GM12878 (cell line): ENCODE results near the gene SERINC5. TPM values are rescaled to one million over a fixed set of nuclear protein-coding genes. Genes with fewer than 3 reads are reported as not detected.

Source experiments
- EED ChIP-seq: sonication (generic); IDR thresholded peaks from 2 replicates; pipeline ENCODE4 v1.6.1; 2016; ENCODE audit warnings: antibody characterized with exemption, low read depth
- HCFC1 ChIP-seq: fragments of 150-350 bp; IDR thresholded peaks from 2 replicates; pipeline ENCODE4 v1.6.1; 2014; ENCODE audit warnings: low read length
- JUNB ChIP-seq: IDR thresholded peaks from 2 replicates; pipeline ENCODE4 v1.6.1; 2016; ENCODE audit warnings: antibody characterized with exemption, mild to moderate bottlenecking
- KLF5 ChIP-seq: fragments of 450-650 bp; IDR thresholded peaks from 2 replicates; pipeline ENCODE4 v1.6.1; 2014; ENCODE audit warnings: mild to moderate bottlenecking; ENCODE audit not compliant: partially characterized antibody
- MEF2A ChIP-seq: IDR thresholded peaks from 2 replicates; pipeline ENCODE4 v1.6.1; 2011; ENCODE audit warnings: low read depth, mild to moderate bottlenecking, low read length, moderate library complexity; ENCODE audit not compliant: insufficient read depth
- MEF2B ChIP-seq: fragments of 450-650 bp; IDR thresholded peaks from 2 replicates; pipeline ENCODE4 v1.6.1; 2018; ENCODE audit warnings: mild to moderate bottlenecking, moderate library complexity; ENCODE audit not compliant: partially characterized antibody, poor library complexity, severe bottlenecking
- NFYA ChIP-seq: IDR thresholded peaks from 2 replicates; pipeline ENCODE4 v1.6.1; 2011; ENCODE audit warnings: low read depth, mild to moderate bottlenecking, low read length, improper control_type of control experiment, borderline replicate concordance
- NFYB ChIP-seq: IDR thresholded peaks from 2 replicates; pipeline ENCODE4 v1.6.1; 2011; ENCODE audit warnings: low read depth, mild to moderate bottlenecking, low read length, improper control_type of control experiment, moderate library complexity; ENCODE audit not compliant: insufficient read depth
- NR2F1 ChIP-seq: fragments of 450-650 bp; conservative IDR thresholded peaks from 2 replicates; pipeline ENCODE4 v1.6.1; 2017; ENCODE audit warnings: mild to moderate bottlenecking
- NRF1 ChIP-seq: conservative IDR thresholded peaks from 2 replicates; pipeline ENCODE4 v1.6.1; 2011; ENCODE audit warnings: mild to moderate bottlenecking, low read depth, low read length, improper control_type of control experiment
- SIX5 ChIP-seq: IDR thresholded peaks from 2 replicates; pipeline ENCODE4 v1.6.1; 2011; ENCODE audit warnings: mild to moderate bottlenecking, low read depth, low read length, moderate library complexity; ENCODE audit not compliant: severe bottlenecking
- SMAD1 ChIP-seq: fragments of 450-650 bp; IDR thresholded peaks from 2 replicates; pipeline ENCODE4 v1.6.1; 2018; ENCODE audit warnings: mild to moderate bottlenecking, low read depth; ENCODE audit not compliant: partially characterized antibody
- TCF3 ChIP-seq: IDR thresholded peaks from 2 replicates; pipeline ENCODE4 v1.6.1; 2012; ENCODE audit warnings: low read depth, mild to moderate bottlenecking, low read length, borderline replicate concordance; ENCODE audit not compliant: insufficient read depth
- ZNF24 ChIP-seq: fragments of 450-650 bp; IDR thresholded peaks from 2 replicates; pipeline ENCODE4 v1.6.1; 2017; ENCODE audit warnings: antibody characterized with exemption, mild to moderate bottlenecking
- ZZZ3 ChIP-seq: IDR thresholded peaks from 2 replicates; pipeline ENCODE4 v1.6.1; 2011; ENCODE audit warnings: low read depth; ENCODE audit not compliant: control insufficient read depth, insufficient read length
- polyA plus RNA-seq, 11 experiments: library from polyadenylated mRNA; depleted of rRNA in 4 of 11; unstranded in 6 of 11; stranded (reverse) in 5 of 11; fragments of >200 nt; fragmentation: Nextera tagmentation in 4 of 11; fragmentation: Illumina TruSeq in 1 of 11; extraction: Ambion mirVana in 4 of 11; extraction: Trizol in 1 of 11; gene quantifications; 1 replicate in 1 of 11; 2 replicates in 10 of 11; pipeline versions ENCODE4 v1.2.1 to v1.2.3, GENCODE V29; 2011 to 2016; ENCODE audit warnings: inconsistent platforms in 2 of 11, missing spikeins in 2 of 11, low read depth in 1 of 11
- total RNA-seq, 4 experiments: library from RNA; depleted of rRNA in 3 of 4; stranded (reverse); fragments of >200 nt in 3 of 4; fragmentation: Illumina TruSeq in 1 of 4; extraction: Trizol in 1 of 4; gene quantifications; 2 replicates each; pipeline versions ENCODE4 v1.2.1 to v1.2.3, GENCODE V29; 2013 to 2021
- TF ChIP-seq, protein P1 (sequence below): fragments of 450-650 bp; IDR thresholded peaks from 2 replicates; pipeline ENCODE4 v1.6.1; 2017; ENCODE audit warnings: mild to moderate bottlenecking, moderate library complexity
- TF ChIP-seq, protein P2 (sequence below): fragments of 450-650 bp; IDR thresholded peaks from 2 replicates; pipeline ENCODE4 v1.6.1; 2017; ENCODE audit warnings: mild to moderate bottlenecking
- TF ChIP-seq, protein P3 (sequence below): IDR thresholded peaks from 2 replicates; pipeline ENCODE4 v1.6.1; 2011; ENCODE audit warnings: low read depth, low read length, improper control_type of control experiment, borderline replicate concordance
- TF ChIP-seq, protein P4 (sequence below): fragments of 450-650 bp; IDR thresholded peaks from 2 replicates; pipeline ENCODE4 v1.6.1; 2016; ENCODE audit warnings: mild to moderate bottlenecking
- TF ChIP-seq, protein P5 (sequence below): fragments of 450-650 bp; formaldehyde crosslinking; IDR thresholded peaks from 2 replicates; pipeline ENCODE4 v1.4.0; 2022; ENCODE audit warnings: mild to moderate bottlenecking, moderate library complexity

Gene SERINC5
- total and polyA plus RNA-seq, 10 of the 15 experiments (the other 5 are each of a cell fraction or from before 2014, with no cell fraction given): 0.66 to 7.0 (median 2.8) TPM

DNA sequence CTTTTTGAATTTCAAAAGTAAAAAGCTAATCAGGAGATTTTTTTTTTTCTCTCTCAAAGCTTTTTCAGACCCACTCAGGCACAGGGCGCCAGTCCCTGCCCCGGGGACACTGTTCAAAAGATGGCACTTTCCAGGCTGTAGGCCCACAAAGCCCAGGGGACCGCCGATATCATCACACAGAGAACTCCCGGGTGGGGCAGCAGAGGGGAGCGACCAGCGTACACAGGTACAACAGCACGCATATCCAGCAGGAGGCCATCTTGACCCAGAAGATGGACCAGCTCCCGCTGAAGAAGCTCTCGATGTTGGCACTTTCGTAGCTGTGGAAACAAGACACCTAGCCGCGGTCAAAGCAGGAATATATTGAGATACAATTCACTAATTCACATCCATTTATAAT lies 112.4 kb downstream of the SERINC5 start (continued):
- TF ChIP-seq, protein P1, sequence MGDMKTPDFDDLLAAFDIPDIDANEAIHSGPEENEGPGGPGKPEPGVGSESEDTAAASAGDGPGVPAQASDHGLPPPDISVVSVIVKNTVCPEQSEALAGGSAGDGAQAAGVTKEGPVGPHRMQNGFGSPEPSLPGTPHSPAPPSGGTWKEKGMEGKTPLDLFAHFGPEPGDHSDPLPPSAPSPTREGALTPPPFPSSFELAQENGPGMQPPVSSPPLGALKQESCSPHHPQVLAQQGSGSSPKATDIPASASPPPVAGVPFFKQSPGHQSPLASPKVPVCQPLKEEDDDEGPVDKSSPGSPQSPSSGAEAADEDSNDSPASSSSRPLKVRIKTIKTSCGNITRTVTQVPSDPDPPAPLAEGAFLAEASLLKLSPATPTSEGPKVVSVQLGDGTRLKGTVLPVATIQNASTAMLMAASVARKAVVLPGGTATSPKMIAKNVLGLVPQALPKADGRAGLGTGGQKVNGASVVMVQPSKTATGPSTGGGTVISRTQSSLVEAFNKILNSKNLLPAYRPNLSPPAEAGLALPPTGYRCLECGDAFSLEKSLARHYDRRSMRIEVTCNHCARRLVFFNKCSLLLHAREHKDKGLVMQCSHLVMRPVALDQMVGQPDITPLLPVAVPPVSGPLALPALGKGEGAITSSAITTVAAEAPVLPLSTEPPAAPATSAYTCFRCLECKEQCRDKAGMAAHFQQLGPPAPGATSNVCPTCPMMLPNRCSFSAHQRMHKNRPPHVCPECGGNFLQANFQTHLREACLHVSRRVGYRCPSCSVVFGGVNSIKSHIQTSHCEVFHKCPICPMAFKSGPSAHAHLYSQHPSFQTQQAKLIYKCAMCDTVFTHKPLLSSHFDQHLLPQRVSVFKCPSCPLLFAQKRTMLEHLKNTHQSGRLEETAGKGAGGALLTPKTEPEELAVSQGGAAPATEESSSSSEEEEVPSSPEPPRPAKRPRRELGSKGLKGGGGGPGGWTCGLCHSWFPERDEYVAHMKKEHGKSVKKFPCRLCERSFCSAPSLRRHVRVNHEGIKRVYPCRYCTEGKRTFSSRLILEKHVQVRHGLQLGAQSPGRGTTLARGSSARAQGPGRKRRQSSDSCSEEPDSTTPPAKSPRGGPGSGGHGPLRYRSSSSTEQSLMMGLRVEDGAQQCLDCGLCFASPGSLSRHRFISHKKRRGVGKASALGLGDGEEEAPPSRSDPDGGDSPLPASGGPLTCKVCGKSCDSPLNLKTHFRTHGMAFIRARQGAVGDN: peak; percentile 50
- TF ChIP-seq MEF2B (peak; percentile 83), NRF1 (no peak), NFYB (no peak), NR2F1 (no peak), SIX5 (no peak), HCFC1 (no peak), JUNB (no peak), TCF3 (no peak), NFYA (no peak), MEF2A (no peak), SMAD1 (no peak), KLF5 (no peak), ZNF24 (no peak), EED (no peak), ZZZ3 (no peak)
- TF ChIP-seq, protein P2, sequence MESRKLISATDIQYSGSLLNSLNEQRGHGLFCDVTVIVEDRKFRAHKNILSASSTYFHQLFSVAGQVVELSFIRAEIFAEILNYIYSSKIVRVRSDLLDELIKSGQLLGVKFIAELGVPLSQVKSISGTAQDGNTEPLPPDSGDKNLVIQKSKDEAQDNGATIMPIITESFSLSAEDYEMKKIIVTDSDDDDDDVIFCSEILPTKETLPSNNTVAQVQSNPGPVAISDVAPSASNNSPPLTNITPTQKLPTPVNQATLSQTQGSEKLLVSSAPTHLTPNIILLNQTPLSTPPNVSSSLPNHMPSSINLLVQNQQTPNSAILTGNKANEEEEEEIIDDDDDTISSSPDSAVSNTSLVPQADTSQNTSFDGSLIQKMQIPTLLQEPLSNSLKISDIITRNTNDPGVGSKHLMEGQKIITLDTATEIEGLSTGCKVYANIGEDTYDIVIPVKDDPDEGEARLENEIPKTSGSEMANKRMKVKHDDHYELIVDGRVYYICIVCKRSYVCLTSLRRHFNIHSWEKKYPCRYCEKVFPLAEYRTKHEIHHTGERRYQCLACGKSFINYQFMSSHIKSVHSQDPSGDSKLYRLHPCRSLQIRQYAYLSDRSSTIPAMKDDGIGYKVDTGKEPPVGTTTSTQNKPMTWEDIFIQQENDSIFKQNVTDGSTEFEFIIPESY: no peak
- TF ChIP-seq, protein P3, sequence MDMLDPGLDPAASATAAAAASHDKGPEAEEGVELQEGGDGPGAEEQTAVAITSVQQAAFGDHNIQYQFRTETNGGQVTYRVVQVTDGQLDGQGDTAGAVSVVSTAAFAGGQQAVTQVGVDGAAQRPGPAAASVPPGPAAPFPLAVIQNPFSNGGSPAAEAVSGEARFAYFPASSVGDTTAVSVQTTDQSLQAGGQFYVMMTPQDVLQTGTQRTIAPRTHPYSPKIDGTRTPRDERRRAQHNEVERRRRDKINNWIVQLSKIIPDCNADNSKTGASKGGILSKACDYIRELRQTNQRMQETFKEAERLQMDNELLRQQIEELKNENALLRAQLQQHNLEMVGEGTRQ: no peak
- TF ChIP-seq, protein P4, sequence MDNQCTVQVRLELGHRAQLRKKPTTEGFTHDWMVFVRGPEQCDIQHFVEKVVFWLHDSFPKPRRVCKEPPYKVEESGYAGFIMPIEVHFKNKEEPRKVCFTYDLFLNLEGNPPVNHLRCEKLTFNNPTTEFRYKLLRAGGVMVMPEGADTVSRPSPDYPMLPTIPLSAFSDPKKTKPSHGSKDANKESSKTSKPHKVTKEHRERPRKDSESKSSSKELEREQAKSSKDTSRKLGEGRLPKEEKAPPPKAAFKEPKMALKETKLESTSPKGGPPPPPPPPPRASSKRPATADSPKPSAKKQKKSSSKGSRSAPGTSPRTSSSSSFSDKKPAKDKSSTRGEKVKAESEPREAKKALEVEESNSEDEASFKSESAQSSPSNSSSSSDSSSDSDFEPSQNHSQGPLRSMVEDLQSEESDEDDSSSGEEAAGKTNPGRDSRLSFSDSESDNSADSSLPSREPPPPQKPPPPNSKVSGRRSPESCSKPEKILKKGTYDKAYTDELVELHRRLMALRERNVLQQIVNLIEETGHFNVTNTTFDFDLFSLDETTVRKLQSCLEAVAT: peak; percentile 21; the same call in 1 of the 2 replicates
- TF ChIP-seq, protein P5, sequence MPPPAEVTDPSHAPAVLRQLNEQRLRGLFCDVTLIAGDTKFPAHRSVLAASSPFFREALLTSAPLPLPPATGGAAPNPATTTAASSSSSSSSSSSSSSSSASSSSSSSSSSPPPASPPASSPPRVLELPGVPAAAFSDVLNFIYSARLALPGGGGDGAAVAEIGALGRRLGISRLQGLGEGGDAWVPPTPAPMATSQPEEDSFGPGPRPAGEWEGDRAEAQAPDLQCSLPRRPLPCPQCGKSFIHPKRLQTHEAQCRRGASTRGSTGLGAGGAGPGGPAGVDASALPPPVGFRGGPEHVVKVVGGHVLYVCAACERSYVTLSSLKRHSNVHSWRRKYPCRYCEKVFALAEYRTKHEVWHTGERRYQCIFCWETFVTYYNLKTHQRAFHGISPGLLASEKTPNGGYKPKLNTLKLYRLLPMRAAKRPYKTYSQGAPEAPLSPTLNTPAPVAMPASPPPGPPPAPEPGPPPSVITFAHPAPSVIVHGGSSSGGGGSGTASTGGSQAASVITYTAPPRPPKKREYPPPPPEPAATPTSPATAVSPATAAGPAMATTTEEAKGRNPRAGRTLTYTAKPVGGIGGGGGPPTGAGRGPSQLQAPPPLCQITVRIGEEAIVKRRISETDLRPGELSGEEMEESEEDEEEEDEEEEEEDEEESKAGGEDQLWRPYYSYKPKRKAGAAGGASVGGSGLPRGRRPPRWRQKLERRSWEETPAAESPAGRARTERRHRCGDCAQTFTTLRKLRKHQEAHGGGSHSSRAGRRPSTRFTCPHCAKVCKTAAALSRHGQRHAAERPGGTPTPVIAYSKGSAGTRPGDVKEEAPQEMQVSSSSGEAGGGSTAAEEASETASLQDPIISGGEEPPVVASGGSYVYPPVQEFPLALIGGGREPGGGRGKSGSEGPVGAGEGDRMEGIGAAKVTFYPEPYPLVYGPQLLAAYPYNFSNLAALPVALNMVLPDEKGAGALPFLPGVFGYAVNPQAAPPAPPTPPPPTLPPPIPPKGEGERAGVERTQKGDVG (CRISPR knock-in tag): no peak
- TF ChIP-seq, all 136 proteins: peak for 7
